ENCODE measurements around the gene PSMB3. TPM values are rescaled to one million over a fixed set of nuclear protein-coding genes. Genes with fewer than 3 reads are reported as not detected.

The PSMB3 gene
- polyA plus RNA-seq, 1 donor (not counting 4 experiments of a cell fraction or from before 2014, with no cell fraction given) = 294 TPM

- dilution Hi-C loops (cut with MboI; ENCODE audit: extremely low pct_ligation_motif_present, low sequenced_read_pairs) = no loop called here
- no peak overlapping the region for H3K4me3 ChIP-seq (ENCODE audit: control insufficient read depth in 2 of 3, extremely low read depth in 1 of 3, insufficient read depth in 2 of 3, low read depth in 1 of 3, low read length in 3 of 3)
- DNase-seq (ENCODE audit: low read depth, low spot score) (no peak), FAIRE-seq (no peak)
- no peaks in the 10 kb centered on the region for H3K79me2 ChIP-seq (ENCODE audit: control insufficient read depth, insufficient read depth, low read length)
- peaks cover 21 to 40% of the 10 kb centered on the region in 2 experiments for H3K36me3 ChIP-seq (ENCODE audit: control insufficient read depth in 2 of 2, extremely low read depth in 1 of 2, insufficient read depth in 2 of 2, low read length in 2 of 2)
- H2AFZ ChIP-seq (ENCODE audit: control insufficient read depth, low read length) = no peak overlapping the region
- H3K27me3 ChIP-seq (ENCODE audit: control insufficient read depth, extremely low read depth, insufficient read depth, low read length) = no peaks in the 10 kb centered on the region
- TF ChIP-seq CTCF (optimal IDR thresholded peaks at IDR 0.05 in 1 of 3, IDR thresholded peaks at IDR 0.05 in 1 of 3, conservative IDR thresholded peaks at IDR 0.05 in 1 of 3; ENCODE audit: extremely low read depth in 1 of 3, insufficient read depth in 2 of 3, low read length in 3 of 3) (no peak), EZH2 (IDR thresholded peaks at IDR 0.05; ENCODE audit: low read length) (no peak)
- H3K27ac ChIP-seq (ENCODE audit: control insufficient read depth, insufficient read depth, low read length) = no peak overlapping the region
- H3K9me3 ChIP-seq (ENCODE audit: control insufficient read depth, low read depth, low read length) = no peaks in the 10 kb centered on the region
- no peaks in the 10 kb centered on the region for H4K20me1 ChIP-seq (ENCODE audit: control insufficient read depth, extremely low read depth, insufficient read depth, low read length)
- H3K4me2 ChIP-seq (ENCODE audit: control insufficient read depth, extremely low read depth, insufficient read depth, low read depth, low read length) = no peak overlapping the region
- H3K9me1 ChIP-seq (ENCODE audit: control insufficient read depth, extremely low read depth, insufficient read depth, low read length) = no peaks in the 10 kb centered on the region
- H3K9ac ChIP-seq (ENCODE audit: control insufficient read depth, extremely low read depth, insufficient read depth, low read length) = no peak overlapping the region
- H3K4me1 ChIP-seq (ENCODE audit: control insufficient read depth, extremely low read depth, insufficient read depth, low read length) = peaks cover 4% of the 10 kb centered on the region
Measured at GRCh38 chr17:38716368-38717005, 36.1 kb upstream of the PSMB3 start.

- Histone ChIP-seq H3K4me1 (ENCODE audit: control insufficient read depth, extremely low read depth, insufficient read depth, low read length) (peaks cover 4% of the 10 kb centered on the region), H3K9me3 (ENCODE audit: control insufficient read depth, low read depth, low read length) (no peaks in the 10 kb centered on the region), H3K9me1 (ENCODE audit: control insufficient read depth, extremely low read depth, insufficient read depth, low read length) (no peaks in the 10 kb centered on the region), H3K27ac (ENCODE audit: control insufficient read depth, insufficient read depth, low read length) (no peak overlapping the region), H3K36me3 (ENCODE audit: control insufficient read depth in 2 of 2, extremely low read depth in 1 of 2, insufficient read depth in 2 of 2, low read length in 2 of 2) (peaks cover 14 to 37% of the 10 kb centered on the region in 2 experiments), H4K20me1 (ENCODE audit: control insufficient read depth, extremely low read depth, insufficient read depth, low read length) (no peaks in the 10 kb centered on the region), H2AFZ (ENCODE audit: control insufficient read depth, low read length) (no peak overlapping the region), H3K9ac (ENCODE audit: control insufficient read depth, extremely low read depth, insufficient read depth, low read length) (no peak overlapping the region), H3K27me3 (ENCODE audit: control insufficient read depth, extremely low read depth, insufficient read depth, low read length) (no peaks in the 10 kb centered on the region), H3K4me3 (ENCODE audit: control insufficient read depth in 2 of 3, extremely low read depth in 1 of 3, insufficient read depth in 2 of 3, low read depth in 1 of 3, low read length in 3 of 3) (no peak overlapping the region), H3K79me2 (ENCODE audit: control insufficient read depth, insufficient read depth, low read length) (no peaks in the 10 kb centered on the region), H3K4me2 (ENCODE audit: control insufficient read depth, extremely low read depth, insufficient read depth, low read depth, low read length) (no peak overlapping the region)
- FAIRE-seq (no peak), DNase-seq (ENCODE audit: low read depth, low spot score) (no peak)
- TF ChIP-seq CTCF (optimal IDR thresholded peaks at IDR 0.05 in 1 of 3, IDR thresholded peaks at IDR 0.05 in 1 of 3, conservative IDR thresholded peaks at IDR 0.05 in 1 of 3; ENCODE audit: extremely low read depth in 1 of 3, insufficient read depth in 2 of 3, low read length in 3 of 3) = no peak
- no peak for TF ChIP-seq EZH2 (IDR thresholded peaks at IDR 0.05; ENCODE audit: low read length)
- dilution Hi-C loops (cut with MboI; ENCODE audit: extremely low pct_ligation_motif_present, low sequenced_read_pairs) = no loop called here
Measured at GRCh38 chr17:38717139-38717745, 35.3 kb upstream of the PSMB3 start.

All from keratinocyte (primary cell).